HG03039 (cell line): ENCODE measurements around the gene NTHL1.
A peak's percentile ranks its signal among the peaks of the same experiment; 100 is the strongest.

Experiments
- ATAC-seq: cut with Tn5 transposase; IDR thresholded peaks from one replicate; pipeline ENCODE4 v1.9.1; 2021; ENCODE audit warnings: mild to moderate bottlenecking, moderate library complexity; ENCODE audit not compliant: unreplicated experiment

NTHL1 gene

GRCh38 chr16:2047330-2048115, at the start of gene NTHL1, which contains the start of gene TSC2:
Gene NTHL1 (minus strand): TSS chr16:2047834. CDS start chr16:2047823, 11 bp downstream.
Gene TSC2 (plus strand): TSS chr16:2047985. CDS start chr16:2048616, 631 bp downstream.
- ATAC-seq: peak; percentile 86

DNA sequence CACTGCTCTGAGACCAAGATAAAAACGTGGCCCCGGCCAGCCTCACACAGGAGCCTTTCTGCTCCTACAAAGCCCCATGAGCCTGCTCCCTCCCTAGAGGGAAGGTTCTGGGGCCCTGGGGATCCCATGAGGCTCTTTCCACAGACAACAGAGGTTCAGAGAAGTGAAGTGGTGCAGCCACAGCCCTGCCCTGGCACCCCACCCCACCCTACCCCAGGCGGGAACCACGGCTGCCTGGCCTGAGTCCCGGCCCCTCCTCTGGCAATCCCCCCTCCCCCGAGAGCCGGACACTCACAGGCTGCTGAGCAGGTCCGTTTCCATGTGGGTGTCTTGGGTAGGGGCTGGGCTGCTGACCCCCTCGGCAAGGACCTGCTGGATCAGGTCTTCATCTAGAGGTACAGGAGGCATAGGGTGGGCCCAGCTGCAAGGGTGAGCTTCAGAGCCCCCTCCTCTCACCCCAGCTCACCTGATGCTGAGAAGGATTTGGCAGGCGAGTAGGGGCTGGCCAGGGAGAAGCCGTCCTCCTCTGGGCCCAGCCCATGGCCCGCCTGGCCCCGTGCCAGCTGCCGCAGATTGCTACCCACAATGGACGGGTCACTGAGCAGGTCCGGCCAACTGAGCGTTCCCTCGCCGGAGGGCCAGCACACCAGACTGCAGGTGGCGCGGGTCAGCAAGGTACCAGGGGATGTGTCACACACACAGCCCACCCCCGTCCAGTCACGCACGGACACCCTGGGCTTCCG, 49.4 kb upstream of the NTHL1 start:
- ATAC-seq: no peak

GRCh38 chr16:2095918-2096582, 48.4 kb upstream of the NTHL1 start:
- ATAC-seq: no peak

GRCh38 chr16:2095315-2095853, 47.8 kb upstream of the NTHL1 start:
- ATAC-seq: no peak

DNA sequence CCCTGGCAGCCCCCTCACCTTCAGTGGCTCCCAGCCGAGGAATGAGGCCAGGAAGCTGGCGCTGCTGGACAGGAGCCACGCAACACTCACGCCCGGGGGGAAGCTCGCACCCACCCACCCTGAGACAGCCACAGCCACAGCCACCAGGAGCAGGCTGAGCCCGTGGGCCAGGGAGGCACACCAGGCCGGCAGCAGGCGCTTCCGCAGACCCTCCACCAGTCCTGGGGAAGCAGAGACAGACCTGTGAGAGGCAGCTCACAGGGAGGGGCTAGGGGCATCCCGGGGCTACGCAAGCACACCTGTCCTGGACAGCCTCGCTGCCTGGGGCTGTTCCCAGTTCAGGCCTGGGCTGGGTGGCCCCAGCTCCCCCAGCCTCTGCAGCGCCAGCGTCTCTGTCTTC, 46.2 kb upstream of the NTHL1 start:
- no peak for ATAC-seq

GRCh38 chr16:2092866-2093265, 45.2 kb upstream of the NTHL1 start:
- ATAC-seq: no peak

GRCh38 chr16:2092256-2092620, 44.6 kb upstream of the NTHL1 start:
- ATAC-seq: no peak

DNA sequence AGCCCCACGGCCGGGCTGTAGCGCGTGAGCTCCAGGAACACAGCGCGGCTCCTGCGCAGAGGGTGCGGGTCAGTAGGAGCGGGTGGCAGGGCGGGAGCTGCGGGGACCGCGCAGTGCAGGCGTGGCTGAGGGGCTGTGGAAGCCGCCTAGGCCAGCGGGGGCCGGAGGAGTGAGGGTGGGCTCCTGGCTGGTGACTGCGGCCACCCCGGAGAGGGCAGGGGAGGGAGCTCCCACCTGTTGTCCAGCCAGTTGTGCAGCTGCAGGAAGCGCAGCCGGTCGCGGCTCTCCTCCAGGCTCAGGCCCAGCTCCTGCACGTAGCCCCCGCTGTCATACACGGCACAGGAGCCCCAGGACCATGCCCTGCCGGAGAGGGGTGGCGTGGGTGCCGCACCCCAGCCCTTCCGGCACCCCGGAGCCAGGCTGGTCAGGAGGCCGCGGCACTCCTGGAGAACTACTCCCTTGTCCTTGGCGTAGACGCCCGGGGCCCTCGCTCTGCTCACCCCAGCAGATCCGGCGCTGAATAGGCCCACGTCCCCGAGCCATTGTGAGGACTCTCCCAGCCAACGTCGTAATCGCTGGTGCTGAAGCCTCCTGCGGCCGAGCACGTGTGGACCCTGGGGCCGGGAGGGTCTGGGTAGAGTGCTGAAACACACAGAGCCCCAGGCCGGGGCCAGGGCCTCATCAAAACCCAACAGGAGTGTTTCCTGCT, 44.1 kb upstream of the NTHL1 start:
- ATAC-seq: no peak

GRCh38 chr16:2090777-2091546, 43.3 kb upstream of the NTHL1 start:
- ATAC-seq: no peak

DNA sequence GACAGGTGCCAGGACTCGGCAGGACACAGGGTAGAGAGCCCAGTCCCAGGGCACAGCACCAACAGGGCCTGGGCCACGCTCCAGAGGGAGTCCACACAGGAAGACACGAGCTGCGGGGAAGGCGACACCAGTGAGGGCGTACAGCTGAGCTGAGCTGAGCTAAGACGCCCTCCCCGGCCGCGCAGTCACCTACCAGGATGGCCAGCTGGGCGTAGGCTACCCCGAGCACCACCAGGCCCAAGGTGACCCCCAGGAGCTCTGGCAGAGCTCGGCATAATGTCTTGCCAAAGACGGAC, 42.8 kb upstream of the NTHL1 start:
- no peak for ATAC-seq

GRCh38 chr16:2089706-2090480, 42.3 kb upstream of the NTHL1 start:
- no peak for ATAC-seq

- no peak for ATAC-seq
These were observed 41.2 kb upstream of the NTHL1 start for GRCh38 chr16:2088759-2089358.

GRCh38 chr16:2087748-2088631, 40.4 kb upstream of the NTHL1 start:
- no peak for ATAC-seq

GRCh38 chr16:2086812-2087747, 39.4 kb upstream of the NTHL1 start:
- no peak for ATAC-seq

DNA sequence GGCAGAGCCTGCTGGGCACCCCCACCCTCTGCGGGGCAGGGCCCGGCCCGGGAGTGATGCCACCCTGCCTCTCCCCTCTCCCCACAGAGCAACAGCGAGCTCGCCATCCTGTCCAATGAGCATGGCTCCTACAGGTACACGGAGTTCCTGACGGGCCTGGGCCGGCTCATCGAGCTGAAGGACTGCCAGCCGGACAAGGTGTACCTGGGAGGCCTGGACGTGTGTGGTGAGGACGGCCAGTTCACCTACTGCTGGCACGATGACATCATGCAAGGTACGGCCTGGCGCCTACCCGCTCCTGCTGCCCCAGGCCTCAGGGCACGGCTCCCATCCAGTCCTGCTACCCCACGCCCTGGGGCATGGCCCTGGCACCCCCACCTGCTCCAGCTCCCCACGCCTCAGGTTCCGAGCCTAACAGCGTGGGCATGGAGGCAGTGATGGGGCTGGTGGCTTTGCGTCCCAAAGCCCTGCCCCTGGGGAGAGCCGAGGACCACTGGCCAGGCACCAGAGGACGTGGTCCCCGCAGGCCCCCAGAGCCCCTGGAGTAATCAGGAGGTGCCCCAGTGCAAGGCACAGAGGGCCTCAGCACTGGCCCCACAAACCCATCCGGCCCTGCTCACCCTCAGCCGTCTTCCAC, 38.6 kb upstream of the NTHL1 start:
- no peak for ATAC-seq

- ATAC-seq: no peak
These were observed 38.0 kb upstream of the NTHL1 start for GRCh38 chr16:2085669-2086068.
